SJSA1 (cell line): Measurements from ENCODE around the gene RANBP6. TPM values are rescaled to one million over a fixed set of nuclear protein-coding genes. Genes with fewer than 3 reads are reported as not detected.
A peak's percentile ranks its signal among the peaks of the same experiment; 100 is the strongest.
"Not testable (repeated sequence)": the region's sequence is repeated elsewhere in the genome, so short reads cannot be mapped to it uniquely, and the experiment has no call there.

ENCODE experiments used
- DNase-seq, 2 experiments: peaks; one replicate each; pipeline ENCODE4 v3.0.0-alpha.2; 2015 to 2020; ENCODE audit warnings: low spot score in 2 of 2, low read depth in 1 of 2
- H3K27ac ChIP-seq: fragments of 250-450 bp; sonication (Bioruptor Pico); 2 replicates; pipeline ENCODE4 v1.5.1; 2020; ENCODE audit warnings: mild to moderate bottlenecking, moderate library complexity
- H3K27me3 ChIP-seq: fragments of 250-450 bp; sonication (Bioruptor Pico); replicated peaks from 2 replicates; pipeline ENCODE4 v1.5.1; 2020; ENCODE audit warnings: mild to moderate bottlenecking, moderate library complexity
- H3K36me3 ChIP-seq: fragments of 250-450 bp; sonication (Bioruptor Pico); 2 replicates; pipeline ENCODE4 v1.5.1; 2020; ENCODE audit warnings: mild to moderate bottlenecking
- H3K4me1 ChIP-seq: fragments of 250-450 bp; sonication (Bioruptor Pico); replicated peaks from 2 replicates; pipeline ENCODE4 v1.6.1; 2021; ENCODE audit warnings: mild to moderate bottlenecking
- H3K4me3 ChIP-seq: fragments of 250-450 bp; sonication (Bioruptor Pico); 2 replicates; pipeline ENCODE4 v1.5.1; 2020; ENCODE audit warnings: mild to moderate bottlenecking
- H3K9me3 ChIP-seq: fragments of 250-450 bp; sonication (Bioruptor Pico); replicated peaks from 2 replicates; pipeline ENCODE4 v1.5.1; 2020; ENCODE audit warnings: mild to moderate bottlenecking
- total RNA-seq: library from RNA; depleted of rRNA; stranded (reverse); fragments of >200 nt; shearing (Covaris generic); gene quantifications from 2 replicates; pipeline ENCODE4 v1.2.3, GENCODE V29; 2014

The RANBP6 gene
- total RNA-seq, 1 experiment from 2014 or later = 16.4 TPM

GRCh38 chr9:6029604-6030274 is 14.3 kb upstream of the RANBP6 start:
- no peaks in the 10 kb centered on the region for H3K4me1 ChIP-seq
- no peak overlapping the region for H3K27ac ChIP-seq
- DNase-seq = no peak
- H3K4me3 ChIP-seq = no peak overlapping the region
- H3K9me3 ChIP-seq = no peaks in the 10 kb centered on the region
- H3K36me3 ChIP-seq = no peaks in the 10 kb centered on the region
- no peaks in the 10 kb centered on the region for H3K27me3 ChIP-seq

- Histone ChIP-seq H3K27ac (no peak overlapping the region), H3K9me3 (no peaks in the 10 kb centered on the region), H3K4me1 (no peaks in the 10 kb centered on the region), H3K36me3 (no peaks in the 10 kb centered on the region), H3K4me3 (no peak overlapping the region), H3K27me3 (no peaks in the 10 kb centered on the region)
- no peak for DNase-seq
Observed at GRCh38 chr9:6024035-6024554, 8.7 kb upstream of the RANBP6 start.

DNA sequence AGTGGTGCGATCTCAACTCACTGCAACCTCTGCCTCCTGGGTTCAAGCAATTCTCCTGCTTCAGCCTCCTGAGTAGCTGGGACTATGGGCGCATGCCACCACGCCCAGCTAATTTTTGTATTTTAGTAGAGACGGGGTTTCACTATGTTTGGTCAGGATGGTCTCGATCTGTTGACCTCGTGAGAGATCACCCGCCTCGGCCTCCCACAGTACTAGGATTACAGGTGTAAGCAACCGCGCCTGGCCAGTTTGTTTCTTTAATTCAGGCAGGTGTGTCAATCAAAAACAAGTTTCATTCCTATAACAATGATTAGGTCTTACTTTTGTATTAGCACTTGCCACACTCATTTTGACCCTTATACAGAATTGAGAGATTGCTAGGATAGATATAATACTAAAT is 1.6 kb upstream of the RANBP6 start:
- H3K36me3 ChIP-seq, H3K9me3 ChIP-seq, H3K27me3 ChIP-seq, DNase-seq, H3K4me3 ChIP-seq, H3K27ac ChIP-seq, H3K4me1 ChIP-seq: not testable (repeated sequence)

DNA sequence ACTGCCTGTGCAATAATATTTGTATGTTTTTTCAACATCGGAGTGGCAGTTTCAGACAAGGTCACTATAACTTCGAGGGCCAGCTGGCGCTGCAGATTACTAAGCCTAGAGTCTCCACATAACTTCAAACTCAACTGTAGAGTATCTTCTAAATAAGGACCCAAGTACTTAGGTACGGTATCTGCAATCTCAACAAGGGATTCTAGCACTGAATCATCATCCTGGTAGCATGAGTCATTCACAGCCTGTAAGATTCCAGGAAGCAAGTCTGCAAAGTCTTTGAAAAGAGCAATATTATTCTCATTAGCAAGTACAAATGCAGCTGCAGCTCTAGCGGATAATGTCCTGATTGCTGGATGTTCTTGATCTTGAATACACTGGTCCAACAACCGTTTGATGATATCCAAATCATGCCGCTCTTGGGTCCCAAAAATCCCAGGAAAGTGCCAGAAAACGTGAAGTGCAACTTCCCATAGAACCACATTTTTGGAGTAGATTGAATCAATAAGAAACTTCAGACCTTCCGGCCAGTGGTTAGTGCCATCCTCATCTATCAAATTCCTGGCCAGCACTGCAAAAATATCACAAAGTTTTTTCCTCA is 654 bp downstream of the RANBP6 start:
- Histone ChIP-seq H3K4me3 (peak overlapping the region; percentile 54), H3K36me3 (peaks cover 6% of the 10 kb centered on the region), H3K27ac (peak overlapping the region; percentile 73), H3K27me3 (no peaks in the 10 kb centered on the region), H3K9me3 (no peaks in the 10 kb centered on the region), H3K4me1 (peaks cover 7% of the 10 kb centered on the region)
- peak in 1 of 2 experiments; percentile 26 for DNase-seq

GRCh38 chr9:6008169-6008979 is 7.0 kb downstream of the RANBP6 start:
- peak; percentile 62 to 89 for DNase-seq
- H3K27ac ChIP-seq = peak overlapping the region; percentile 73
- peak overlapping the region; percentile 78 for H3K4me3 ChIP-seq
- peaks cover 4% of the 10 kb centered on the region; the same call in 1 of the 2 replicates for H3K36me3 ChIP-seq
- no peaks in the 10 kb centered on the region for H3K27me3 ChIP-seq
- H3K9me3 ChIP-seq = no peaks in the 10 kb centered on the region
- H3K4me1 ChIP-seq = 0 out of 2 replicates have a peak, but pooled peaks cover 3% of the 10 kb centered on the region

DNA sequence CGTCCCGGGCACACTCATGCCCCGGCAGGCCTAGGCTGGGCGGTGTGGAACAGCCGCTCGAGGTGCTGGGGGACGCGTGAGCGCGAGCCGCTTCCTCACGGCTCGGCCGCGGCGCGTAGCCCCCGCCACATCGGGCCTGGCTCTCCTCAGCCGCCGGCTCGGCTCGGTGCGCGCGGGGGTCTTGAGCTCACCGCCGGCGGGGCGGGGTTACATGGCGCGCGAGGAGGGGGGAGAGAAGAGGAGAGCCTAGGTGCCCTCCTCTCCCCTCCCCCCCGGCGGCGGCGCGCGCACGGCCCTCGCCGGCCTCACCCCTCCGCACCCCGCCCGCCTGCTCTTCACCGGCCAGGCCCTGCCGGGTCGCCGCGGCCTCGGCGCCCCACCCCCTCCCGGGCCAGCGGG is 7.7 kb downstream of the RANBP6 start:
- Histone ChIP-seq H3K27me3 (no peaks in the 10 kb centered on the region), H3K4me1 (0 out of 2 replicates have a peak, but pooled peaks cover 3% of the 10 kb centered on the region), H3K4me3 (peak overlapping the region; percentile 78), H3K27ac (peak overlapping the region; percentile 73), H3K9me3 (no peaks in the 10 kb centered on the region), H3K36me3 (0 out of 2 replicates have a peak, but pooled peaks cover 4% of the 10 kb centered on the region)
- peak; percentile 44 to 60 for DNase-seq

GRCh38 chr9:6007058-6007769 is 8.2 kb downstream of the RANBP6 start:
- H3K4me3 ChIP-seq = peak overlapping the region; percentile 78
- no peaks in the 10 kb centered on the region for H3K9me3 ChIP-seq
- peak; percentile 49 to 81 for DNase-seq
- 0 out of 2 replicates have a peak, but pooled peaks cover 3% of the 10 kb centered on the region for H3K4me1 ChIP-seq
- no peaks in the 10 kb centered on the region for H3K27me3 ChIP-seq
- 0 out of 2 replicates have a peak, but pooled peaks cover 4% of the 10 kb centered on the region for H3K36me3 ChIP-seq
- no peak overlapping the region for H3K27ac ChIP-seq

DNA sequence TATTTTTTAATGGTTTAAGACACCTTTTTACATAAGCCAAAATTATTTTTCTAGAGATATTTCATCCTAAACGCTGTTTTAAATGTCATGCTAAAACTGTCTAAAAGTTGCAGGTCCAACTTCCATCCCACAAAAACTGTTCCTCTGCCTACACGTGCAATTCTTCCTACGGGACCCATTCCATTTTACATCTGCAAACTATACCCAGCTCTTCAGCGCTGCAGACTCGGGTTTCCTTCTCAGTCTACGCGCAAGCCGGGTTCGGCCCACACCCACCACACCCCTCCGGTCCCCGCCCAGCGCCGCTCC is 8.7 kb downstream of the RANBP6 start:
- no peaks in the 10 kb centered on the region for H3K9me3 ChIP-seq
- H3K27me3 ChIP-seq = no peaks in the 10 kb centered on the region
- H3K4me1 ChIP-seq = 0 out of 2 replicates have a peak, but pooled peaks cover 3% of the 10 kb centered on the region
- H3K36me3 ChIP-seq = 0 out of 2 replicates have a peak, but pooled peaks cover 4% of the 10 kb centered on the region
- H3K4me3 ChIP-seq = peak overlapping the region; percentile 78
- DNase-seq = no peak
- H3K27ac ChIP-seq = no peak overlapping the region

DNA sequence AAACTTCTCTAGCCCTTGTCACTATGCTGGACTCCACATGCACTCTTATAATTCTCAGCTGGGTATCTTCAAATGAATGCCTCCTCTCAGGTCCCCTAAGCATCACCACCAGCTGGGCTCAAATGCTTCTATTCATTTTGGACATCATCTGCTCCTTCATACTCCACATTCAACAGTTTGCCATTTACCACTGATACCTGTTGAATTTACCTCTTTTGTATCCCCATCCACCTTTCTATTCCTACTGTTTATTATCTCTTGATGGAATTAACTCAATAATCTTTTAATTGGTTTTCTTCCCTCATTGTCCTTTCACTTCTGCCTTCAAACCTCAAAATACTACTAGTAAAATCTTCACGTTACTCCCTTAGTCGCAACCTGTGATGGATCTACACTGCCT is 14.5 kb downstream of the RANBP6 start:
- Histone ChIP-seq H3K4me3 (no peak overlapping the region), H3K36me3 (0 out of 2 replicates have a peak, but pooled peaks cover 4% of the 10 kb centered on the region), H3K27ac (no peak overlapping the region), H3K4me1 (0 out of 2 replicates have a peak, but pooled peaks cover under 1% of the 10 kb centered on the region), H3K9me3 (no peaks in the 10 kb centered on the region), H3K27me3 (no peaks in the 10 kb centered on the region)
- DNase-seq = no peak

- Histone ChIP-seq H3K4me3 (no peak overlapping the region), H3K36me3 (0 out of 2 replicates have a peak, but pooled peaks cover under 1% of the 10 kb centered on the region), H3K9me3 (no peaks in the 10 kb centered on the region), H3K4me1 (no peaks in the 10 kb centered on the region), H3K27ac (no peak overlapping the region), H3K27me3 (no peaks in the 10 kb centered on the region)
- no peak for DNase-seq
Observed at GRCh38 chr9:5999443-6000101, 15.9 kb downstream of the RANBP6 start.

GRCh38 chr9:5994493-5994892 is 20.9 kb downstream of the RANBP6 start:
- Histone ChIP-seq H3K27ac (no peak overlapping the region), H3K4me3 (no peak overlapping the region), H3K4me1 (no peaks in the 10 kb centered on the region), H3K9me3 (no peaks in the 10 kb centered on the region), H3K27me3 (no peaks in the 10 kb centered on the region), H3K36me3 (no peaks in the 10 kb centered on the region)
- DNase-seq = no peak

GRCh38 chr9:5988265-5988664 is 27.2 kb downstream of the RANBP6 start:
- no peaks in the 10 kb centered on the region for H3K36me3 ChIP-seq
- no peak overlapping the region for H3K27ac ChIP-seq
- no peak overlapping the region for H3K4me3 ChIP-seq
- H3K9me3 ChIP-seq = no peaks in the 10 kb centered on the region
- no peaks in the 10 kb centered on the region for H3K27me3 ChIP-seq
- DNase-seq = no peak
- H3K4me1 ChIP-seq = no peaks in the 10 kb centered on the region

- H3K27ac ChIP-seq = no peak overlapping the region
- DNase-seq = no peak
- no peak overlapping the region for H3K4me3 ChIP-seq
- no peaks in the 10 kb centered on the region for H3K9me3 ChIP-seq
- H3K36me3 ChIP-seq = no peaks in the 10 kb centered on the region
- no peaks in the 10 kb centered on the region for H3K4me1 ChIP-seq
- H3K27me3 ChIP-seq = no peaks in the 10 kb centered on the region
Observed at GRCh38 chr9:5983042-5983441, 32.4 kb downstream of the RANBP6 start.
